HuH-7 (cell line): ENCODE results near the gene ROCK2.
"Not testable (repeated sequence)": the region's sequence is repeated elsewhere in the genome, so short reads cannot be mapped to it uniquely, and the experiment has no call there.

Experiments
- DNase-seq: peaks from one replicate; pipeline ENCODE4 v3.0.0; 2011; ENCODE audit warnings: low spot score

The ROCK2 gene

DNA sequence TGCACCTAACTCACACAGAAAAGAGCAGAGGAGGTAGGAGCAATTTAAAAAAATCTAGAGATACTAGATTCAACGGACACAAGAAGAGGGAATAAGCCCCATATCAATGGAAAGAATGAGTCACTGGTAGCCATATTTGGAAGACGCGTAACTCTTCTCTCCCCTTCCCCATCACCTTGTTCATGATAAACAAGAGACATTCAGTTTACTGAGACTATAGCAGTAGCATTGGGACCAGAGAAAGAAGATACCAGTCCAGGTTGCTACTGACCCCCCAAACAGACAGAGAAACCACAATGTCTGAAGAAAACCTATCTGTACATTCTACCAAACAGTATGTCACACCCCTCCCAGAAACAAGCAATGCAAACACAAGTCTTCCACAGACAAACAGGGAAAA is 108.1 kb downstream of the ROCK2 start:
- no peak for DNase-seq

DNA sequence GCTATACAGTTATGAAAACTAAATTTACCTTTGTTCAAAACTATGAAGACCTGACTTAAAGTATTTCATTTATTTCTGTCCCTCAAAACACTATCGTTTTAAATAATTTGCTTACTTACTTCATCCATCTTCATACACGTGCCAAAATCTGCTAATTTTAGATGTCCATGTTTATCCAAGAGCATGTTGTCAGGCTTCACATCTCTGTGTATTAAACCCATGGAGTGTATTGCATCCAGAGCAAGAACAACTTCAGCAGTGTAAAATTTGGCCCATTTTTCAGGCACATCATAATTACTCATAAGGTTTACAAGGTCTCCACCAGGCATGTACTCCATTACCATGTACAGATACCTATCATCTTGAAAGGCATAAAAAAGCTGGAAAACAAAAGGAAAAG is 108.9 kb downstream of the ROCK2 start:
- DNase-seq, result no peak

DNA sequence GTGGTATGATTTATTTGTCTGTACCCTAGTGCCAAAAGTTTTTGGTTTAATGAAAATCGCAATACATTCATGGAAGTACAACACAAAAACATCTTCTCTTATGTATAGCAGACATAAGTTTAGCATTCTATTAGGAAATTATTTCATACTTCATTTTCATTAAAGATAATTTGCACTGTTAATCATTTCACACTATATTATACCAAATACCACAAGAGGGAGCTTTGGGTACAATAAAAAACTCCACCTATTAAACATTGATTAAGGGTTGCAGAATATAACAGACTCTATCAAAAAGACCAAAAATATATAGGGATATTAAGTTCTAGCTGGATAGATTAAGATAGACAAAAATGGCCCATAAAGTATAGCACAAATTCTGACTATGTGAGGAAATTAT is 110.1 kb downstream of the ROCK2 start:
- DNase-seq, result no peak

DNA sequence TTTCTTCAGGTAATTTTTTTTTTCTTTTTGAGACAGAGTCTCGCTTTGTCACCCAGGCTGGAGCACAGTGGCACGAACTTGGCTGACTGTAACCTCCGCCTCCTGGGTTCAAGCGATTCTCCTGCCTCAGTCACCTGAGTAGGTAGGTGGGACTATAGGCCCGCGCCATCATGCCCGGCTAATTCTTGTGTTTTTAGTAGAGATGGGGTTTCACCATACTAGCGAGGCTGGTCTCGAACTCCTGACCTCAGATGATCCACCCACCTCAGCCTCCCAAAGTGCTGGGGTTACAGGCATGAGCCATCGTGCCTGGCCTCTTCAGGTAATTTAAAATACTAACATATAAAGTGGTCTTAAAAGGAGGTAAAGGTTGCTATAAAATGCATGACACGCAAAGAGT is 113.2 kb downstream of the ROCK2 start:
- DNase-seq, result not testable (repeated sequence)

DNA sequence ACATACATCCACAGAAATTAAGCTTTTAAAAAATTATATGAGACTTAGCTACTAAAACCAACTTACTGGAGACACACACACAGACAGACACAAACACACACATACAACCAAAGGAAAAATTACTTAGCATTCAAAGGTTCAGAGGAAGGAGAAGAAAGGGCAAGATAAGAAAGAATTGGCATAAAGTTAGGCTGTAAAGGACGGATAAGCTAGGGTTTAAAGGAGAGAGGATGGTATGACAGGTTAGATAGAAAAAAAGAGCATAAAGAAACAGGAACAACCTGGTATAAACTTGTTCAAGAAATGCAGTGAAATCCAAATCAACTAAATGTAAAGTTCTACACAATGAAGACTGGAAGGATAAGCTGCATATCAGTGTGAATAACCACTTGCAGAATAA is 115.7 kb downstream of the ROCK2 start:
- DNase-seq, result no peak

DNA sequence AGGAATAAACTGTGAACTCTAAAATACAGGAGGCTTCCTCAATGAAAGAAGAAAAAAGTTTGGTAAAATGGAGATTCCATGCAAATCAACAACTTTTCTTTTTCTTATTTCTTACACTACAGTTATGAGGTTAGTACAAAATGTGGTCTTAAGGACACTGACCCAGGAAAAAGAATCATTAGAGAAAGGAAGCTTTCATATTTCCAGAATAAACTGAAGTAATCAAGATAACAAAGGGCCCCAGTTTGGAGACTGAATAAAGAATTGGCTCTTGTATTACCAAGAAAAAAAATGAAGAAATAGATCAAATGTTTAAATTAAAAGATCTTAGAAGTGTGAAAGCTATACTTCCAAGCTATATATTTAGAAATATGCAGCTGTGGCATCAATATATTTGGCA is 116.8 kb downstream of the ROCK2 start:
- DNase-seq, result no peak

DNA sequence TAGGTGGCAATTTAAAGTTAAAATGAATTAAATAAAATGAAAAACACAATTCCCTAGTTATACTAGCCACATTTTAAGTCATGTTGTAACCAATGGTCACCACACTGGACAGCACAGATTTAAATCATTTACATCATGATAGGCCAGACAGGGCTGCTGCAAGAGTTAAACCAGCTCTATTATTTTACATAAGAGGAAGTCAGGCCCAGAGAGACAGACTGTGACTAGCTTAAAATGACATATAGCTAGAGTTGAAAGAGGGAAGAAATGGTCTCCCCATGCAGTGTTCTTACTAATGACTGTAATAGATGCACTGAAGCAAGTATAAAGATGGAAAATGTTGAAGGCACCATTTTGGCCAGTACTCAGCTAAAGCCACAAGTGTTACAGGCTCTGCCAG is 119.5 kb downstream of the ROCK2 start:
- DNase-seq, result no peak

DNA sequence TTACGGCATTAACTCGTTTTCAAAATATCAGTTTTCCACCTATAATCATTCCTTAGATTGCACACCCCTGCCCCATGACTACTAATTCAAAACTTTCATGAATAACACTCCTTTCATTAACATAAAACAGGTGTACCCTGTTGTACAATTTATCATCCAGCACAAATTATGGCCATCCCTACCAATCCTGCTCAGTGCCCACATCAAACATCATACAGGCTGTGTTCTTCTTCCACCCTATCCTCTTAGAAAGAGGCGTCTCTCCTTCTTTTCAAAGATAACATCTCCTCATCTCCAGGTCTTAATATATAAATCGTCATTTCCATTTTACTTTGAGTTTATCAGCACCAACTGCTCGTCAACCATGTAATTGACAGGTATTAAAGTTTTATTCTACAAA is 121.6 kb downstream of the ROCK2 start:
- no peak for DNase-seq

DNA sequence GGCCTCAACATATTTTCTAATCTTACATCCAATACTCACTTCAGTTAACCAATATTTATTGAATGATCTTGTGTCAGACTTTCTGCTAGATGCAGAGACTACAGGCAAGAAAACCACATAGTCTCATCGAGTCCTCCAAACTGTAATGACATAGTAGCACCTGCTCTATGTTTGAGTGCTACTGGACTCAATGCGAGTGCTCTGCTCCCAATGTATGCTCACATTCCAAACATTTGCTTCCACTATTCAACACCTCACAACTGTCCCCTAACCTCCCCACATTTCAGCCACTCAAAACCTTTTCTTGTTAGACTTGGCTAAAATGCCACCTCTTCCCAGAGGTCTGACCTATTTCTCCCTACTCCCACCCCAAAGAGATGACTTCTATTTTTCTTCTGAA is 124.0 kb downstream of the ROCK2 start:
- no peak for DNase-seq

DNA sequence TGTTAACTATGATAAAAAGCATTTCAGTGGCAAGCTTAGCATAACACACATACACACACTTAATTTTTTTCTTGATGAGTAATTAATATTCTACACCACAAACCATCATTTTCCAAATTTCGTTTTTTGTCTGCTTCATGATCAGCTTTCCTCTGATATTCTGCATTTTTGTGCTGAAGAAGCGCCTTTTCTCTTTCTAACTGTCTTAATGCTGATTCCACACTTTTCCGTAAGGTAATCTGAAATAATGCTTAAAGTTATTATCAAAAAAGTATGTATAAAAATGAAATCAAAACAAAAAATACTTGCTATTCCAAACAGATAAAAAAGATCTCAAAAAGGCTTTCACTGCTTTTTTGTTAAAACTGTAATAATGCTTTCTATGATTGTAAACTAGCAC is 129.0 kb downstream of the ROCK2 start:
- no peak for DNase-seq

DNA sequence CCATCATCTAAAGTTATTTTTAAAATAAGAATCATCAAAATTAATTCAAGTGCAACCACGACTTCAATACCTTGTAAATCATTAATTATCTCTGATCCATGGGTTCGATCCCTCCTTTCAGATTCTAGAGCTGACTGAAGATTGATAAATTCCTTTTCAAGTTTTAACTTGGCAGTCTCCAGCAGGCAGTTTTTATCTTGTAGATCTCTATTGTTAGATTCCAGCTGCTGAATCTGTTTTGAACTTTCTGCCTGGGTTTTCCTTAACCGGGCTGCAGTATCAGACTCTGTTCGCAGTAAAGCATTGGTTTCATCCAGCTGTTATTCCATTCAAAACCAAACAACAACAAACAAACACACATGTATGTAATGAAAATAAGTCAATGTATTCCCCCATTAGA is 129.7 kb downstream of the ROCK2 start:
- no peak for DNase-seq

DNA sequence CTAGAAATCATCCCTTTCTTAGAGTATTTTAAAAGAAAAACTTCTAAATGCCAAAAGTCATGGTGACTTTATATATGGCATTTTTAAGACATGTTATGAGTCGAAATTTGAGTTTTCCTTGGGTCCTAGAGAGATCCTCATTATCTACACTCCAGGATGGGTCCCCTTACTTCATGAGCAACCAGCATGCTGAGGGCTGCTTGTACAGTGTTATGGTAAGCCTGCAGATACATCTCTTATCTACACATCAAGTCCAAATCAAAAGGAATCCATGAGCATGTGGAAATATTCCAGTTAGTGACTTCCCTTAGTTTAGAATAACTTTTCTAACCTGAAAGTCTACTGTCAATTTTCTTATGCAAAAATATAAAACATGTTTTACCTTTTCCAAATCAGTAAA is 130.5 kb downstream of the ROCK2 start:
- no peak for DNase-seq

DNA sequence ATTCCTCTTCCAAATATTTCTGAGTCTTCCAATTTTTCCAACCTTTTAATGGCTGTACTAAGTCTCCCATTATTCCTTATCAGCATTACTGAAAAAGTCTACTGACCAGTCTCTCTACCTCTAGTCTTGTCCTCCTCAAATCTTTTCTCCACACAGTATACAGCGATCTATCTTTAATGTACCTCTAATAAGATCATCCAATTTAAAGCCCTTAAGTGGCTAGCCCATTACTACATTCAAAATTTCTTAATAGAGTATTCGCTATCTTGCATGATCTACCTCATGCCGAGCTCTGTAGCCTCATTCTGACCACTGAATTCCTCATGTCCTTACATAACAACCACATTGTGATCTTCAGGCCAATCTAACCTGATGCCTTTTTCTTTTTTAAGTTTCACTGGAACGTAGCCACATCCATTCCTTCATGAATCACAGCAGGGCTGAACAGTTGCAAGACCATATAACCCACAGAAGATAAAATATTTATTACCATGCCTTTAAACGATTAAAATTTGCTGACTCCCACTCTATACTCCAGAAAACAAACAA is 131.3 kb downstream of the ROCK2 start:
- no peak for DNase-seq

DNA sequence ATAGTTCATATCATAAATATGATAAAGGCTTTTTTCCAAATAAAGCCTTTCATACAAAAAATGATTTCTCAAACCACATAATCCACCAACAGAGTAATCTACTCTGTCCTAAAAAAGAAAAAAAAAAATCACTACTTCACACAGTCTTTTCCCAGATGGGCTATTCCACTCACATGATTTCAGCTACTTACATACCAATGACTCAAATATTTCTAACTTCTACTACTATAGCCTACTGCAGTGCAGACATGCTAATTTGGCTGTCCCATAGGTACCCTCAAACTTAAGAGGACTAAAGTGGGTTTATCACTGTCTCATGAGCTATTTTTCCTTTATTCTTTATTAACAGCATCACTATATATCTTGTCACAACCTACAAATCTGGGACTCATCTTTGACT is 131.8 kb downstream of the ROCK2 start:
- no peak for DNase-seq

DNA sequence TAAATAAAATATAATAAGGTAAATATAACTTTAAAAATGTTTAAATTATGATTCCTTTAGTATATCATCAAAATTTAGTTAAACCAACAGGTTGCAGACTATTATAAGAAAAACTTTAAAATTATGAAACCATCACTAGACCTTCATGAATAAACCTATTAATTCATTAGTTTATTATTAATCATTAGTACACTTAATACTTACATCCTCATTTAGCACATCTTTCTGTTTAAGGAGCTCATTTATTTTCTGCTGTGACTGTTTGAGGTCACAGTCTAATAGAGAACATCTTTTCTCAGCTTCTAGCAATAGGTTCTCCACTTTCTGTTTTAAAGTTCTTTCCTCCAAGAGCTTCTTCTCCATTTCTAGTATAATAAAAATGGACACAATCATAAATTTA is 136.4 kb downstream of the ROCK2 start:
- no peak for DNase-seq

DNA sequence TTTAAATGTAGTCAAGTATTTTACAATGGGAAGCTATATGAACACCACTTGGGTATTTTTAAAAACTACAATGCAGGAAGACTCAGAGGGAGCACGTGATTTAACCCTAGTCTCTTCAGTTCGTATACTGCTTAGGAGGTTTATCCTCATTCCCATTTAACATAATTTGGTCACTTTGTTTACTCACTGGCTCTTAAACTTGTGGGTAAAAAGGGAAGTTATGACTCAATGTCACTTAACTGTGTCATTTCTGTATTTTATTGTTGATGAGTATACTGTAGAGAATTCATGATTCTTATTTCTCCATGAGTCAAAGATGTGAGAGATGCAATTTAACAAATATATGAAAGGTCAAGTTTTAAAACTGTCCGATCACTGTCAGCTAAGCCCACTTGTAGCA is 141.0 kb downstream of the ROCK2 start:
- no peak for DNase-seq

DNA sequence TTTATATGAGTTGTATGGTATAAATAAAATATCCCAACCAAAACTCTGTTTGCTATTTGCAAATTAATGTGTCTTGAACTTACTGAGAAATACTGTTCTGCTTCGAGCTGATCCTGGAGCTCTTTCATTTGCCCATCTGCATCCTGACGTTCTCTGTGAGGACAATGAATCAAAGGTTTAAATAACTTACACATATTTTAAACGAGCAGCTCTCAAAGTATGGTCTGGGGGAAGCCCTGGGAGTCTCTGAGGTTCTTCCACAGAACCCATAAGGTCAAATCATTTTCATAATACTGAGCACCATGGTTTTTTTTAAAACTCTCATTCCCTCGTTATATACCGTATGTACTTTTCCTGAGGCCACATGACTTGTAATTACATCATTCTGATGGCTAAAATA is 142.5 kb downstream of the ROCK2 start:
- no peak for DNase-seq

DNA sequence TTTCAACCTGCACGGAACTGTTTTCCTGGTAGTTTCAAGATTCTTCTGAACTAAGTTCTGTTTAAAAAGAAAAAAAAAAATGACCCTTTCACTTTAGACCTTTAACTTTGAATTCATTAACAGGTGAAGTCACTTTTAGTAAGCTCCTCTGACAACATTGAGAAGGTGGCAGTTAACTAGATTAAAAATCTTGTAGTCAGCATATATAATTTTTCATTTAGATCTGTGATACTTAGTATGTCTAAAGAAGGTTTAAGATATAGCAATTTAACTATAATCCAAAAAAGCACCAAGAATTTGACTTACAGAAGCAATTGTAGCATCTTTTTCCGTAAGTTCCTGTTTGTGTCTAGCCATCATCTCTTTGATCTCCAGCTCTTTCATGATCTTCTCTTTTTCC is 143.8 kb downstream of the ROCK2 start:
- DNase-seq, result no peak

DNA sequence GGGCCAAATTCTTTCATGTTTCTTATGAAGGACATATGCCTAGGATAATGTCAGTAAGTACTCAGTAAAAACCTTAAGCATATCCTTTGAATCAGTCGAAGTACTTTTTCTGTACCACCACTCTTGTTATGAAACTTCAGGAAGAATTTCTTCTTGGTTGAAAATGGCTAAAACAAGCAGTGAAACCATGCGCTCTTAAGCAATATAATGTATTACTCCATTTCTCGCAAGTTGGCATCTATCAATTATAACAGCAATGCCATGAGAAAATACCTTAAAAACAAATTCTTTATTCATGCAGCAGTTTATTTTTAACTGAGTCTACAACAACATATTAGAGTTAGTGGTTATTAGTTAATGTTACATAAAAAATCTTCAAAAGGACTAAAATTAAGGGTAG is 148.2 kb downstream of the ROCK2 start:
- no peak for DNase-seq

DNA sequence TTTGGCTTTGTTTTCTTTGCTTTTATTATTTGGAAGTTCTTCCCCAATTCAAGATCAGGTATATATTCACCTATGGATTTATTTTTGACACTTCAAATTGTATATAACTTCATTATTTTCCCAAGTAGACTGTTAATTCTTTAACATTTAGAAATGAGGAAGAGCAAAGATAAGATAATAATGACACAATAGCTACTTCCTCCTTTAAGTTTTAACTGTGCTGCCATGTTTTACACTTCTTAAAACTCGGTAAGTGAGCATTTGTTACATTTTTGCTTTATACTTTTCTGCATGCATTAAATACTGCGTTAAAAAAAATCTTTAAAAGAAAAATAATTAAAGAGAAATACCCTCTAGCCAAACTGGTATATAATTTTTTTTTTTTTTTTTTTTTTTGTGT is 156.7 kb downstream of the ROCK2 start:
- DNase-seq, result no peak

DNA sequence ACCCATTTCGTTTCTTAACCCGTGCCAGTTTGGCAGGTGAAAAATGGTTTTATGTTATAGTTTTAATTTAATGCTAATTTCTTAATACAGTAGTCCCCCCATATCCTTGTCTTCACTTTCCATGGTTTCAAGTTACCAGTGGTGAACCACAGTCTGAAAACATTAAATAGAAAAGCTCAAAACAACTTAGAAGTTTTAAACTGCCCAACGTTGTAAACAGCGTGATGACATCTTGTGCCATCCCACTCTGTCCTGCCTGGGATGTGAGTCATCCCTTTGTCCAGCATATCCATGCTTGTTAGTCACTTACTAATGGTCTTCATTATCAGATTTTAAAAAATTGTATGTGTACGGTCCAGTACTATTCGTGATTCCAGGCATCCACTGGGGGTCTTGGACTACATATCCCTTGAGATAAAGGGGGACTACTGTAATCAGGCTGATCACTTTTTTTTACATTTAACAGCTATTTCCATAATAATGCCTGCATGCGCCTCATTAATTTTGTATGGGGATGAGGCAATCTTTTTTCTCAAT is 157.3 kb downstream of the ROCK2 start:
- DNase-seq, result no peak

DNA sequence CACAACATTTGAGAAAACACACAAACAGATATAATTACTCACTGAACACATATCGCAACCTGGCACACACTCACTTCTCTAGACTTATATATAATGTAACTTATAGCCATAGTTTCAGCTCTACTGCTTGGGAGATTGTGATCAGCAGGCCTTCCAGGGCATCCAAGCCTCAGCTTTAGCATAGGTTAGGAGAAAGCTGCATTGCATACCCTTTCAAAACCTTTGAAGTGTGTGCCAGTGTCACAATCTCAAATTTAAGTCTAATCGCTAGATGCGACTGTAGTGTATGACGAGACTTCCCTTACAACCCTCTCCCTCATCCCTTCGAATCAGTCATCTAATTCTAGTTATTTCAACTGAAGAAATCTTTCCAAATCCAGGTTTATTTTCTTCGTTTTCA is 158.3 kb downstream of the ROCK2 start:
- DNase-seq, result no peak

DNA sequence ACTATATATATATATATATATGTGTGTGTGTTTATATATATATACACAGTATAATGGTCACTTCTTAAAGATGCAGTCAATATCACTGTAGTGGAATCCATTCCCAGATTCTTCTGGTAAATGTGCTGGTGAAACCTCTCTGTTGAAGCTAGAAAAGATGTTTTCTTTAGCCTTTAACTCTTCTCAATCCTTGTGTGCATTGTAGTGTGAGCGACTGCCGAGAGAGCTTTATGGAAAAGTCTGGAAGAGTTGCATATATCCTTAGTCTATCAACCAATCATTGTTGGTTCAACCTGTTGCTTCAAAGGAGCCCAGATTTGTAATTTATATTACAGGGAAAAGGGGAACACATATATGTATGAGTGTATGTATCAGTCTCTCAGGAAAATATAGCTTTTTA is 161.5 kb downstream of the ROCK2 start:
- DNase-seq, result no peak

DNA sequence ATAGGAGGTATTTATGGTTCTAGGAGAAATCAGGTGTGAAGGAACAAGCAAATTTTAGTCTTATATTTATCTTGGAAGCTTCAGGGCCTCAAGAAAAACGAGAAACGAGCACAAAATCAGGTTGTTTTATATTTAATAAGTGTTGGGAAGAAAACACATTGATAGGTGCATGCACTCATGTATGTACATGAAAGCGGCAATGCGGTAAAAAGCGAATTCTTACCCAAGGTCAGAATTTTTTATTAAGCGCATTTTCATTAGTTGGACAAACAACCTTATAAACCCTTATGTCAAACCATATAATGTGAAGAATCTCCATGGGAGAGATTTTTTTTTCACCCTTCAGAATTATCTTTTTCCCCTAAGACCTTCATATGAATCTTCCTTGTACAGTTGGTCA is 163.8 kb downstream of the ROCK2 start:
- no peak for DNase-seq

DNA sequence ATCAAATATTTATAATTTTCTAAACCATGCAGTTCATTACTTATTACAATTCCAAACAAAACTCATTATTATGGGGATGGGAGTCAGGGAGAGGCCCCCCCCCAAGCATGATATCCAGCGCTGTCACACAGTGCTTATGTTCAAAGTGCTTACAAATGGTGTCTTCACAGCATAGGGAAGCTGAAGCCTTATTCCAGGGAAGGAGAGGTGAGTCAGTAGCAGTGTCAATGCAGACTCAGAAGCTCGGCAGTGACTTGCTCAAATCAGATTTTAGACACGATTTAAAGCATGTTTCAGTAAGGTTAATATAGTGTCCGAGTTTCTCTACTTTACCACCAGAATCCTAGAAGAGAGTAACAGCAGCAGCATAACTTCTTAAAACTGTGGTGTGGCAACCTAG is 164.5 kb downstream of the ROCK2 start:
- no peak for DNase-seq
